ENCODE measurements around the gene EPB41L4A.

Gene EPB41L4A

DNA sequence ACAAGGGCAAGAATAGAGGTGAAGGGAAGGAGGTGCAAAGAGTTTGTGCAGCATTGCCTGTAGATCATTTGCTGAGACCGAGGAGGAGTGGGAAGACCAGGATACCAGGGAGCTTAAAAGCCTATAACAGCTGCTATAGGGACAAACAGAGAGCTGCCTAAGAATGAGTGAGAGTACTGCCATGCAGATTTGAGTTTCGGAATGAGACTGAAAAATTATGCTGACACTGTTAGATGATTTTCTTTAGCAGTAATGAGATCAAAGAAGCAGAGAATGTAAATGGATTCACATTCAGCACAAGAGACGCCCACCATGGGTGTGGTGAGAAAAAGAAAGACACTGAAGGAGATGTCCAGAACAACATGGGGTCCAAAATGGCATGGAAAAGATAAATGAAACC, 69.7 kb downstream of the EPB41L4A start:
- TF ChIP-seq CTCF (IDR thresholded peaks at IDR 0.05; ENCODE audit: insufficient read depth, low read length) (no peak), POLR2AphosphoS5 (IDR thresholded peaks at IDR 0.05; ENCODE audit: low read depth) (no peak), SPI1 (IDR thresholded peaks at IDR 0.05; ENCODE audit: borderline replicate concordance, low read depth) (no peak), GABPA (IDR thresholded peaks at IDR 0.05; ENCODE audit: low read depth) (no peak)
- TF ChIP-seq, protein P1, sequence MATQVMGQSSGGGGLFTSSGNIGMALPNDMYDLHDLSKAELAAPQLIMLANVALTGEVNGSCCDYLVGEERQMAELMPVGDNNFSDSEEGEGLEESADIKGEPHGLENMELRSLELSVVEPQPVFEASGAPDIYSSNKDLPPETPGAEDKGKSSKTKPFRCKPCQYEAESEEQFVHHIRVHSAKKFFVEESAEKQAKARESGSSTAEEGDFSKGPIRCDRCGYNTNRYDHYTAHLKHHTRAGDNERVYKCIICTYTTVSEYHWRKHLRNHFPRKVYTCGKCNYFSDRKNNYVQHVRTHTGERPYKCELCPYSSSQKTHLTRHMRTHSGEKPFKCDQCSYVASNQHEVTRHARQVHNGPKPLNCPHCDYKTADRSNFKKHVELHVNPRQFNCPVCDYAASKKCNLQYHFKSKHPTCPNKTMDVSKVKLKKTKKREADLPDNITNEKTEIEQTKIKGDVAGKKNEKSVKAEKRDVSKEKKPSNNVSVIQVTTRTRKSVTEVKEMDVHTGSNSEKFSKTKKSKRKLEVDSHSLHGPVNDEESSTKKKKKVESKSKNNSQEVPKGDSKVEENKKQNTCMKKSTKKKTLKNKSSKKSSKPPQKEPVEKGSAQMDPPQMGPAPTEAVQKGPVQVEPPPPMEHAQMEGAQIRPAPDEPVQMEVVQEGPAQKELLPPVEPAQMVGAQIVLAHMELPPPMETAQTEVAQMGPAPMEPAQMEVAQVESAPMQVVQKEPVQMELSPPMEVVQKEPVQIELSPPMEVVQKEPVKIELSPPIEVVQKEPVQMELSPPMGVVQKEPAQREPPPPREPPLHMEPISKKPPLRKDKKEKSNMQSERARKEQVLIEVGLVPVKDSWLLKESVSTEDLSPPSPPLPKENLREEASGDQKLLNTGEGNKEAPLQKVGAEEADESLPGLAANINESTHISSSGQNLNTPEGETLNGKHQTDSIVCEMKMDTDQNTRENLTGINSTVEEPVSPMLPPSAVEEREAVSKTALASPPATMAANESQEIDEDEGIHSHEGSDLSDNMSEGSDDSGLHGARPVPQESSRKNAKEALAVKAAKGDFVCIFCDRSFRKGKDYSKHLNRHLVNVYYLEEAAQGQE (IDR thresholded peaks at IDR 0.05; ENCODE audit: insufficient replicate concordance, low read depth) = no peak
- Histone ChIP-seq H3K4me3 (replicated peaks; ENCODE audit: insufficient read depth, low read length) (no peak overlapping the region), H3K27ac (replicated peaks) (no peak overlapping the region), H3K27me3 (ENCODE audit: insufficient read depth, poor library complexity, severe bottlenecking) (no peaks in the 10 kb centered on the region)
- no peak for DNase-seq (ENCODE audit: low read depth in 1 of 2, low spot score in 1 of 2)

- no peak overlapping the region for H3K4me3 ChIP-seq (replicated peaks; ENCODE audit: insufficient read depth, low read length)
- no peak for TF ChIP-seq POLR2AphosphoS5 (IDR thresholded peaks at IDR 0.05; ENCODE audit: low read depth)
- no peak for TF ChIP-seq SPI1 (IDR thresholded peaks at IDR 0.05; ENCODE audit: borderline replicate concordance, low read depth)
- no peak for TF ChIP-seq CTCF (IDR thresholded peaks at IDR 0.05; ENCODE audit: insufficient read depth, low read length)
- TF ChIP-seq, protein P1 (IDR thresholded peaks at IDR 0.05; ENCODE audit: insufficient replicate concordance, low read depth) = no peak
- TF ChIP-seq GABPA (IDR thresholded peaks at IDR 0.05; ENCODE audit: low read depth) = no peak
- H3K27me3 ChIP-seq (ENCODE audit: insufficient read depth, poor library complexity, severe bottlenecking) = no peaks in the 10 kb centered on the region
- no peak for DNase-seq (ENCODE audit: low read depth in 1 of 2, low spot score in 1 of 2)
- no peak overlapping the region for H3K27ac ChIP-seq (replicated peaks)
Measured at GRCh38 chr5:112348915-112349314, 70.2 kb downstream of the EPB41L4A start.

DNA sequence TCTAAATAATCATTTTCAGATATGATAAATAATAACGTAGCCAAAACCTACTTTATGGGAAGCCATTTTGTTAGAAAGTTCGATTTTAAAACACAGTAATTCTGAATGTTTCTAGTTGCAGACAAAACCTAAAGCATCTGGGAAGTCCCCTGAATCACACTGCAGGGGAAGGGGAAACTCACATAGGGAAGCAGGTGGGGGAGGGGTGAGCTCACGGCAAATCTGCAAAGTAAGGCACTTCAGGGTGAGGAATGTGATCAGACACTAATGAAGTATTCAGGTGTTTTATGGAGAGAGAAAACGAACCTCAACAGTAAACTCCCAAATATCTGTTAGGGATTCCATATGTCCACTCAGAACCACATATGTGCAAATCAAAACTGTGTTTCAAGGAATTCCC, 70.7 kb downstream of the EPB41L4A start:
- Histone ChIP-seq H3K27me3 (ENCODE audit: insufficient read depth, poor library complexity, severe bottlenecking) (no peaks in the 10 kb centered on the region), H3K4me3 (replicated peaks; ENCODE audit: insufficient read depth, low read length) (no peak overlapping the region), H3K27ac (replicated peaks) (no peak overlapping the region)
- TF ChIP-seq GABPA (IDR thresholded peaks at IDR 0.05; ENCODE audit: low read depth) (no peak), SPI1 (IDR thresholded peaks at IDR 0.05; ENCODE audit: borderline replicate concordance, low read depth) (no peak), CTCF (IDR thresholded peaks at IDR 0.05; ENCODE audit: insufficient read depth, low read length) (no peak), POLR2AphosphoS5 (IDR thresholded peaks at IDR 0.05; ENCODE audit: low read depth) (no peak)
- TF ChIP-seq, protein P1 (IDR thresholded peaks at IDR 0.05; ENCODE audit: insufficient replicate concordance, low read depth) = no peak
- no peak for DNase-seq (ENCODE audit: low read depth in 1 of 2, low spot score in 1 of 2)

All from HL-60 (cell line).